Spleen (tissue), 7 donors: ENCODE results near the gene C15orf62.

ENCODE experiments used
- POLR2A ChIP-seq, 3 donors: fragments of 450-650 bp; IDR thresholded peaks; one replicate each; pipeline ENCODE4 v1.5.1; 2017; ENCODE audit warnings: antibody characterized with exemption in 3 of 3, mild to moderate bottlenecking in 1 of 3
- POLR2AphosphoS5 ChIP-seq, 3 donors: sonication (generic); formaldehyde crosslinking; IDR thresholded peaks; one replicate each; pipeline ENCODE4 v1.5.1; 2017; ENCODE audit warnings: antibody characterized with exemption in 3 of 3
- TF ChIP-seq, protein P1 (sequence below), 11 experiments: fragments of 200-600 bp in 7 of 11; fragments of 450-650 bp in 4 of 11; sonication (generic) in 4 of 11; IDR thresholded peaks in 8 of 11; conservative IDR thresholded peaks in 3 of 11; 1 replicate in 7 of 11; 2 replicates in 4 of 11; pipeline versions ENCODE4 v1.4.0 to v1.8.0; 2016 to 2021; ENCODE audit warnings: antibody characterized with exemption in 11 of 11, inconsistent platforms in 4 of 11, mild to moderate bottlenecking in 1 of 11
- donor health status: DM: no; HTN: no; CAD: no; lungs with moderate emphysema.
- donor health status: DM: no; HTN: no; CAD: no.
- donor health status: DM: no; HTN: no; CAD: no.

DNA sequence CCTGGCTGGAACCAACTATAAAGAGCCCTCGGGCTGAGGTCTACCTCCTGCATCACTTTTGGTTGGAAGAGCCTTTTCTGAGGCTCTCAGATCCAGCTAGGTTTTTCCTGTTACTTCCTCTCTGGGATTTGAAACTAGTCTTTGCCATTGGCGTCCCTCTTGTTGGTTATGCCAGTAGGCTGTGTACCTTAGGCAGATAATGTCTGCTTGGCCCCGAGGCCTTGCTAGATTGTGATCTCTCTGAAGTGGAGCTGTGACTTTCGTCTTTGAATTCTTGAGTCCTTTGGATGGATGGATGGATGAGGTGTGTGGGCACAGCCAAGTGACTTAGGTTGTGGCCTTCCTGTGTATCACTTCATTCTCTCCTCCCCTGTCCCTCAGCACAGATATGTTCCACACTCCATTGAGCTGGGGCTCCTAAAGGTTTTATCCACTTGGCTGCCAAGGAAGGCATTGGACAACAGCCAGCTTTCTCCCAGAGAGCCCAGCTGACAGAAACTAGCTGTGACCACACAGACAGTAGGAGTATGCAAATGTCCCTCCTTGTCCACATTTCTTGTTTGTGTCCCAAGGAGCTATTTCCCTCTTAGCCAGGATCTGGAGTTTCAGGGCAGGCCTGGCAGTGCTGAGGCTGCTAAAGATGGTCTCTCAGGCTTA is 45.4 kb downstream of the C15orf62 start:
- TF ChIP-seq, protein P1, sequence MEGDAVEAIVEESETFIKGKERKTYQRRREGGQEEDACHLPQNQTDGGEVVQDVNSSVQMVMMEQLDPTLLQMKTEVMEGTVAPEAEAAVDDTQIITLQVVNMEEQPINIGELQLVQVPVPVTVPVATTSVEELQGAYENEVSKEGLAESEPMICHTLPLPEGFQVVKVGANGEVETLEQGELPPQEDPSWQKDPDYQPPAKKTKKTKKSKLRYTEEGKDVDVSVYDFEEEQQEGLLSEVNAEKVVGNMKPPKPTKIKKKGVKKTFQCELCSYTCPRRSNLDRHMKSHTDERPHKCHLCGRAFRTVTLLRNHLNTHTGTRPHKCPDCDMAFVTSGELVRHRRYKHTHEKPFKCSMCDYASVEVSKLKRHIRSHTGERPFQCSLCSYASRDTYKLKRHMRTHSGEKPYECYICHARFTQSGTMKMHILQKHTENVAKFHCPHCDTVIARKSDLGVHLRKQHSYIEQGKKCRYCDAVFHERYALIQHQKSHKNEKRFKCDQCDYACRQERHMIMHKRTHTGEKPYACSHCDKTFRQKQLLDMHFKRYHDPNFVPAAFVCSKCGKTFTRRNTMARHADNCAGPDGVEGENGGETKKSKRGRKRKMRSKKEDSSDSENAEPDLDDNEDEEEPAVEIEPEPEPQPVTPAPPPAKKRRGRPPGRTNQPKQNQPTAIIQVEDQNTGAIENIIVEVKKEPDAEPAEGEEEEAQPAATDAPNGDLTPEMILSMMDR (IDR thresholded peaks at IDR 0.05 in 8 of 11, conservative IDR thresholded peaks at IDR 0.05 in 3 of 11), result no peak
- TF ChIP-seq POLR2A (IDR thresholded peaks at IDR 0.05), result no peak
- no peak for TF ChIP-seq POLR2AphosphoS5 (IDR thresholded peaks at IDR 0.05)
